ENCODE measurements around the gene GAK. TPM values are rescaled to one million over a fixed set of nuclear protein-coding genes. Genes with fewer than 3 reads are reported as not detected.

Gene GAK
- total and polyA plus RNA-seq, 5 donors from 2014 or later = 37.5 to 254 (median 40.0) TPM

- Histone ChIP-seq H3K4me3 (ENCODE audit: low read depth, low read length) (no peak overlapping the region), H3K36me3 (ENCODE audit: control insufficient read depth, insufficient read depth, low read length) (peaks cover 4% of the 10 kb centered on the region), H3K9me3 (ENCODE audit: control insufficient read depth in 2 of 2, low read length in 2 of 2) (no peaks in the 10 kb centered on the region), H3K4me1 (ENCODE audit: control insufficient read depth, insufficient read depth, low read length, poor library complexity, severe bottlenecking) (no peaks in the 10 kb centered on the region), H3K27me3 (ENCODE audit: control insufficient read depth, insufficient read depth, low read length) (no peaks in the 10 kb centered on the region), H3K27ac (ENCODE audit: insufficient read depth, low read length, poor library complexity, severe bottlenecking) (no peak overlapping the region)
- H3K27ac Mint-ChIP-seq = no peak overlapping the region
- peaks cover 14% of the 10 kb centered on the region for H3K36me3 Mint-ChIP-seq
- H3K9me3 Mint-ChIP-seq = no peaks in the 10 kb centered on the region
- H3K4me1 Mint-ChIP-seq = peaks cover 0 to 2% (median 0%) of the 10 kb centered on the region in 4 donors
- DNase-seq (no peak), ATAC-seq (ENCODE audit: low read depth in 2 of 2) (no peak)
- H3K4me3 Mint-ChIP-seq = no peak overlapping the region
- no peaks in the 10 kb centered on the region for H3K27me3 Mint-ChIP-seq
Measured at GRCh38 chr4:957581-958313, 25.6 kb upstream of the GAK start.

GRCh38 chr4:957231-957580 is 25.1 kb upstream of the GAK start:
- H3K9me3 ChIP-seq (ENCODE audit: control insufficient read depth in 2 of 2, low read length in 2 of 2) = no peaks in the 10 kb centered on the region
- no peak overlapping the region for H3K27ac ChIP-seq (ENCODE audit: insufficient read depth, low read length, poor library complexity, severe bottlenecking)
- no peak for DNase-seq
- H3K4me1 ChIP-seq (ENCODE audit: control insufficient read depth, insufficient read depth, low read length, poor library complexity, severe bottlenecking) = no peaks in the 10 kb centered on the region
- Mint-ChIP-seq H3K4me1 (peaks cover 0 to 2% (median 0%) of the 10 kb centered on the region in 4 donors), H3K4me3 (no peak overlapping the region), H3K36me3 (peaks cover 14% of the 10 kb centered on the region), H3K27me3 (no peaks in the 10 kb centered on the region), H3K9me3 (no peaks in the 10 kb centered on the region), H3K27ac (no peak overlapping the region)
- H3K4me3 ChIP-seq (ENCODE audit: low read depth, low read length) = no peak overlapping the region
- ATAC-seq (ENCODE audit: low read depth in 2 of 2) = no peak
- peaks cover 4% of the 10 kb centered on the region for H3K36me3 ChIP-seq (ENCODE audit: control insufficient read depth, insufficient read depth, low read length)
- no peaks in the 10 kb centered on the region for H3K27me3 ChIP-seq (ENCODE audit: control insufficient read depth, insufficient read depth, low read length)

- Mint-ChIP-seq H3K27me3 (no peaks in the 10 kb centered on the region), H3K9me3 (no peaks in the 10 kb centered on the region), H3K4me1 (peaks cover 0 to 2% (median 0%) of the 10 kb centered on the region in 4 donors), H3K4me3 (no peak overlapping the region), H3K36me3 (peaks cover 14% of the 10 kb centered on the region), H3K27ac (no peak overlapping the region)
- no peak for ATAC-seq (ENCODE audit: low read depth in 2 of 2)
- H3K27ac ChIP-seq (ENCODE audit: insufficient read depth, low read length, poor library complexity, severe bottlenecking) = no peak overlapping the region
- H3K9me3 ChIP-seq (ENCODE audit: control insufficient read depth in 2 of 2, low read length in 2 of 2) = no peaks in the 10 kb centered on the region
- peaks cover 4% of the 10 kb centered on the region for H3K36me3 ChIP-seq (ENCODE audit: control insufficient read depth, insufficient read depth, low read length)
- no peaks in the 10 kb centered on the region for H3K27me3 ChIP-seq (ENCODE audit: control insufficient read depth, insufficient read depth, low read length)
- no peaks in the 10 kb centered on the region for H3K4me1 ChIP-seq (ENCODE audit: control insufficient read depth, insufficient read depth, low read length, poor library complexity, severe bottlenecking)
- DNase-seq = no peak
- no peak overlapping the region for H3K4me3 ChIP-seq (ENCODE audit: low read depth, low read length)
Measured at GRCh38 chr4:956531-957230, 24.6 kb upstream of the GAK start.

- ATAC-seq (ENCODE audit: low read depth in 2 of 2) = no peak
- peaks cover 0 to 2% (median 0%) of the 10 kb centered on the region in 4 donors for H3K4me1 Mint-ChIP-seq
- no peak overlapping the region for H3K27ac ChIP-seq (ENCODE audit: insufficient read depth, low read length, poor library complexity, severe bottlenecking)
Measured at GRCh38 chr4:955931-956381, 23.8 kb upstream of the GAK start.

GRCh38 chr4:955161-955921 is 23.2 kb upstream of the GAK start:
- H3K4me3 Mint-ChIP-seq = no peak overlapping the region
- Histone ChIP-seq H3K4me1 (ENCODE audit: control insufficient read depth, insufficient read depth, low read length, poor library complexity, severe bottlenecking) (no peaks in the 10 kb centered on the region), H3K27ac (ENCODE audit: insufficient read depth, low read length, poor library complexity, severe bottlenecking) (no peak overlapping the region), H3K9me3 (ENCODE audit: control insufficient read depth in 2 of 2, low read length in 2 of 2) (no peaks in the 10 kb centered on the region), H3K27me3 (ENCODE audit: control insufficient read depth, insufficient read depth, low read length) (no peaks in the 10 kb centered on the region), H3K36me3 (ENCODE audit: control insufficient read depth, insufficient read depth, low read length) (peaks cover 4% of the 10 kb centered on the region), H3K4me3 (ENCODE audit: low read depth, low read length) (no peak overlapping the region)
- no peaks in the 10 kb centered on the region for H3K27me3 Mint-ChIP-seq
- H3K36me3 Mint-ChIP-seq = peaks cover 14% of the 10 kb centered on the region
- H3K9me3 Mint-ChIP-seq = no peaks in the 10 kb centered on the region
- ATAC-seq (ENCODE audit: low read depth in 2 of 2) (no peak), DNase-seq (no peak)
- H3K4me1 Mint-ChIP-seq = peaks cover 0 to 2% (median 0%) of the 10 kb centered on the region in 4 donors
- no peak overlapping the region for H3K27ac Mint-ChIP-seq

More at GRCh38 chr4:955931-956381, 23.8 kb upstream of the GAK start:
- no peaks in the 10 kb centered on the region for H3K27me3 ChIP-seq (ENCODE audit: control insufficient read depth, insufficient read depth, low read length)
- no peaks in the 10 kb centered on the region for H3K4me1 ChIP-seq (ENCODE audit: control insufficient read depth, insufficient read depth, low read length, poor library complexity, severe bottlenecking)
- DNase-seq = no peak
- H3K4me3 ChIP-seq (ENCODE audit: low read depth, low read length) = no peak overlapping the region
- no peak overlapping the region for H3K27ac Mint-ChIP-seq
- H3K9me3 ChIP-seq (ENCODE audit: control insufficient read depth in 2 of 2, low read length in 2 of 2) = no peaks in the 10 kb centered on the region
- H3K36me3 ChIP-seq (ENCODE audit: control insufficient read depth, insufficient read depth, low read length) = peaks cover 4% of the 10 kb centered on the region
- H3K4me3 Mint-ChIP-seq = no peak overlapping the region
- H3K9me3 Mint-ChIP-seq = no peaks in the 10 kb centered on the region
- H3K36me3 Mint-ChIP-seq = peaks cover 14% of the 10 kb centered on the region
- no peaks in the 10 kb centered on the region for H3K27me3 Mint-ChIP-seq

- Mint-ChIP-seq H3K9me3 (no peaks in the 10 kb centered on the region), H3K27ac (peak overlapping the region in 1 of 3 donors; percentile 12), H3K36me3 (peaks cover 14% of the 10 kb centered on the region), H3K4me3 (no peak overlapping the region), H3K4me1 (peaks cover 0 to 2% (median 0%) of the 10 kb centered on the region in 4 donors), H3K27me3 (no peaks in the 10 kb centered on the region)
- Histone ChIP-seq H3K4me1 (ENCODE audit: control insufficient read depth, insufficient read depth, low read length, poor library complexity, severe bottlenecking) (no peaks in the 10 kb centered on the region), H3K27ac (ENCODE audit: insufficient read depth, low read length, poor library complexity, severe bottlenecking) (no peak overlapping the region), H3K4me3 (ENCODE audit: low read depth, low read length) (no peak overlapping the region), H3K27me3 (ENCODE audit: control insufficient read depth, insufficient read depth, low read length) (no peaks in the 10 kb centered on the region), H3K9me3 (ENCODE audit: control insufficient read depth in 2 of 2, low read length in 2 of 2) (no peaks in the 10 kb centered on the region), H3K36me3 (ENCODE audit: control insufficient read depth, insufficient read depth, low read length) (peaks cover 4% of the 10 kb centered on the region)
- ATAC-seq (ENCODE audit: low read depth in 2 of 2) = no peak
- DNase-seq = no peak
Measured at GRCh38 chr4:954211-955020, 22.3 kb upstream of the GAK start.

- Mint-ChIP-seq H3K9me3 (no peaks in the 10 kb centered on the region), H3K4me3 (no peak overlapping the region), H3K36me3 (peaks cover 10% of the 10 kb centered on the region), H3K27ac (no peak overlapping the region), H3K27me3 (no peaks in the 10 kb centered on the region), H3K4me1 (peaks cover 0 to under 1% (median 0%) of the 10 kb centered on the region in 4 donors)
- Histone ChIP-seq H3K9me3 (ENCODE audit: control insufficient read depth in 2 of 2, low read length in 2 of 2) (no peaks in the 10 kb centered on the region), H3K27me3 (ENCODE audit: control insufficient read depth, insufficient read depth, low read length) (no peaks in the 10 kb centered on the region), H3K4me1 (ENCODE audit: control insufficient read depth, insufficient read depth, low read length, poor library complexity, severe bottlenecking) (no peaks in the 10 kb centered on the region), H3K36me3 (ENCODE audit: control insufficient read depth, insufficient read depth, low read length) (peaks cover 4% of the 10 kb centered on the region), H3K4me3 (ENCODE audit: low read depth, low read length) (no peak overlapping the region), H3K27ac (ENCODE audit: insufficient read depth, low read length, poor library complexity, severe bottlenecking) (no peak overlapping the region)
- no peak for ATAC-seq (ENCODE audit: low read depth in 2 of 2)
- no peak for DNase-seq
Measured at GRCh38 chr4:953574-953915, 21.4 kb upstream of the GAK start.
